H4 (cell line): Measurements from ENCODE around the gene KLHL12. TPM values are rescaled to one million over a fixed set of nuclear protein-coding genes. Genes with fewer than 3 reads are reported as not detected.

Source experiments
- total RNA-seq: library from RNA; depleted of rRNA; stranded (reverse); fragments of >200 nt; shearing (Covaris generic); gene quantifications from 2 replicates; pipeline ENCODE4 v1.2.3, GENCODE V29; 2014; rRNA removed

KLHL12 gene
- total RNA-seq, 1 experiment from 2014 or later, result 25.9 TPM

Other genes starting within 250 kb of the KLHL12 start
- gene SYT2, start 216.8 kb downstream of the KLHL12 start, total RNA-seq, result 0.35 and 0.55 TPM in 2 replicates
- 27.6 and 38.1 TPM in 2 replicates for gene KDM5B, start 118.8 kb downstream of the KLHL12 start, total RNA-seq
- gene PCAT6, start 116.3 kb downstream of the KLHL12 start, total RNA-seq, result 0.33 and 0.47 TPM in 2 replicates
- gene RABIF, start 38.1 kb downstream of the KLHL12 start, total RNA-seq, result 6.4 and 7.5 TPM in 2 replicates
- gene ADIPOR1, start 31.1 kb upstream of the KLHL12 start, total RNA-seq, result 115 and 122 TPM in 2 replicates
- 38.8 and 42.4 TPM in 2 replicates for gene CYB5R1, start 40.0 kb upstream of the KLHL12 start, total RNA-seq
- gene TMEM183A, start 80.1 kb upstream of the KLHL12 start, total RNA-seq, result 82.8 and 82.9 TPM in 2 replicates
- 0.27 and 1.1 TPM in 2 replicates for gene PPFIA4, start 99.3 kb upstream of the KLHL12 start, total RNA-seq
- not detected in 2 replicates for gene MYOG, start 158.8 kb upstream of the KLHL12 start, total RNA-seq
- gene ADORA1, start 200.5 kb upstream of the KLHL12 start, total RNA-seq, result 0.47 and 0.58 TPM in 2 replicates
- not detected in 2 replicates for gene MYBPH, start 248.6 kb upstream of the KLHL12 start, total RNA-seq